ENCODE results near the gene TM6SF1.
"Not testable (repeated sequence)": the region's sequence is repeated elsewhere in the genome, so short reads cannot be mapped to it uniquely, and the experiment has no call there.

TM6SF1 gene

GRCh38 chr15:83118968-83119367, 11.5 kb downstream of the TM6SF1 start:
- no peak for DNase-seq

- no peak for DNase-seq
These were observed 12.6 kb downstream of the TM6SF1 start for GRCh38 chr15:83119968-83120581.

DNA sequence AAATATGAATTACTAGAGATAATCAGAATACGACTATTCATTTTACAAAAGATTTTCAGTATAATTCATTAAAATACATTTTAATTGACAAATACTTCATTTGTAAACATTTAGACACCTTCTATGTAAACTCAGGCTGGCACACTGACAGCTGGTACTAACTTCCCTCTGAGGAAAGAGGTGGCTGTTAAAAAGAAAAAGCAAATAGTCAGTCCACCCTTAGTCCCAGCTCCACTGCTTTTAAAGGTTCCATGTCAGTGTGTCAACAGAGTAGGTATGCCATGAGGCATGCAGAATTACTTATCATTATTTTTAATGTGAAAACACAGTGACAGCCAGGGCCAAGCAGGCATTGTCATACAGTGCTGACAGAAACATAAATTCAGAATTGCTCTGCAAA, 16.1 kb downstream of the TM6SF1 start:
- no peak for DNase-seq

GRCh38 chr15:83127547-83128150, 20.2 kb downstream of the TM6SF1 start:
- DNase-seq: no peak

- no peak for DNase-seq
These were observed 22.3 kb downstream of the TM6SF1 start for GRCh38 chr15:83129791-83130190.

GRCh38 chr15:83132861-83133523, 25.5 kb downstream of the TM6SF1 start:
- no peak for DNase-seq

GRCh38 chr15:83142151-83142550, 34.7 kb downstream of the TM6SF1 start:
- not testable (repeated sequence) for DNase-seq

DNA sequence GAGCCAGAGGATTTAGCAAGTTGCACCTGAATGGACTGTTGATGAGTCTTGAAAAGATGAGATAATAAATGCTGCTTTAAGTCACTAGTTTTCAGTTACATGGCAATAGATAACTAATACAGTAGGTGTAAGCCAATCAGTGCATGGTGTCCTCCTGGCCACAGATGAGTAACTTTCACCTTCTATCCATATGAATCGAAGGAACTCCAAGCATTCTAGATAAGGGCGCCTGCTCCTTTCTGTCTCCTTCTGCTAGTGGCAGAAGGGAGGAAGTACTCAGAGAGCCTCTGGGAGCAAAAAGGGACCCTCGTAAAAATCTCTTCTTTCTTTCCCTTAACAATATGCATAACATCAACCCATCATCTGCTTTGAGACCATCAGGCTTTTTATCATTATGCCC, 37.3 kb downstream of the TM6SF1 start:
- DNase-seq: no peak

DNA sequence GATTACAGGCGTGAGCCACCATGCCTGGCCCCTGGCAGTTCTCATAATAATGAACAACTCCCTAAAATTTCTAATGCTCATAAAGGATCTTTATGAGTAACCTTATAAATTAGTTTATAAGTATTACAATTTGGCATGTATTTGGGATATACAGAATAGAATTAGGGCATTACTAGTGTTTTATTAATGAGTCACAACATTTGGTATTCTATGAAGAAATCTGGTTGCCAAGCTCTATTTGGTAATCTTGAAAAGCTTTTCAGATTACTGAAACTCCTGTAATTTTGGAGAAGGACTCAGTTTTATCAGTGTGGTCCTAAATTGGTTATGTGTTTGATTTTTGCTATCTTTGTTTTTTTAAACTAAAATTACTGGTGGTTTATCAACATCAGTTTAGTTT, 45.8 kb downstream of the TM6SF1 start:
- DNase-seq: no peak

DNA sequence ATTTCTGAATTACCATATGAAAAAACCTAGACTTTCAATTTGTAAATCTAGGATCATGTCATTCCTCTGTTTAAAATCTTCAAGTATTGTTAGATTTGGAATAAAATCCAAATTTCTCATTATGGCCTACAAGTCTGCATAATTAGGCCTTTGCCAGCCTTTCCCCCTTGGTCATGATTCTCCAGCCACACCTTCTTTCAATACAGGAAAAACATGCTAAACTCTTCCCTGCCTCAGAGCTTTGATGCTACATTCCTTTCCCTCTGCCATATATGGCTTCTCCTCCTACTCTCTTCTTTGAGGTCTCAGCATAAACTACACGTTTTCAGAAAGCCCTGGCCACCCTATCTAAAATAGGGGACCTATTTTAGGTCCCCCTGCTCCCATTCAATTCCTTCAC, 48.5 kb downstream of the TM6SF1 start:
- DNase-seq: no peak

DNA sequence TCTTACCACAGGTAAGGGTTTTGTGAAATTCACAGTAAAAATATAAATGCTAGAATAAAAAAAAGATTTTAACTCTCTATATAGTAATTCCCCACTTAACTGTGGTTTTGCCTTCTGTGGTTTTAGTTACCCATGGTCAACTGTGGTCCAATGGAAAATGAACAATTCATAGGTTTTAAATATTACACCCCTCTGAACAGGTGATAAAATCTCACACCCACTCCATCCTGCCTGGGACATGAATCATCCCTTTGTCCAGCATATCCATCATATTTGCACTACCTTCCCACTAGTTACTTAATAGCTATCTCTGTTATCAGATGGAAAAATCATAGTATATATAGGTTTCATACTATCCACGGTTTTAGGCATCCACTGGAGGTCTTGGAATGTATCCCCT, 50.9 kb downstream of the TM6SF1 start:
- DNase-seq: no peak

DNA sequence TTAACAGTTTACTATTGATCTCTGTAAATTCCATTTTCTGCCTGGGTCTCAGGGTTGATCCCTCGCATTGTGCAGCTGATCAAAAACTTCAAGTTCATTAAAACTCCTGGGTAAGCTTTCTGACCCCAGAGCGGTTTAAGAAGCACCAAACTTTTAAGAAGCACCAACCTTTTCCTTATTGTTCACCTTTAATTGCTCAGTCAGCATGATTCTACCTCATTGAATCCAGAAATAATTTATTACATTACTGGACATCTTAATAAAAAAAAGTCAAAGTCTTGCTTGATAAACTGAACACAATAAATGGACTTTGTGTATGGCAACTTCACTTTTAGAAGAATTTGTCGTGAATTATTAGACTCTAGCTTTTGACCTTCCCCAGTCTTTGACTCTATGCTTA, 53.3 kb downstream of the TM6SF1 start:
- DNase-seq: no peak

GRCh38 chr15:83163032-83163431, 55.6 kb downstream of the TM6SF1 start:
- no peak for DNase-seq

GRCh38 chr15:83164111-83164770, 56.8 kb downstream of the TM6SF1 start:
- DNase-seq: no peak

GRCh38 chr15:83164771-83165404, 57.4 kb downstream of the TM6SF1 start:
- DNase-seq: no peak

GRCh38 chr15:83166218-83166617, 58.8 kb downstream of the TM6SF1 start:
- DNase-seq: no peak

DNA sequence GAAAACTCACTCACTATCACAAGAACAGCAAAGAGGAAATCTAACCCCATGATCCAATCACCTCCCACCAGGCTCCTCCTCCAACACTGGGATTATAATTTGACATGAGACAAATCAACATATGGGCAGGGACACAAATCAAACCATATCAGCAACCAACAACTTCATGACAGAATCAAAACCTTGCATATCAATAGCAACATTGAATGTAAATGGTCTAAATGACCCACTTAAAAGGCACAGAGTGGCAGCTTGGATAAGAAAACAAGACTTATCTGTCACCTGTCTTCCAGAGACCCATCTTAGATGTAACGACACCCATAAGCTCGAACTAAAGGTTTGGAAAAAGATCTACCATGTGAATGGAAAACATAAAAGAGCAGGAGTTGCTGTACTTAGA, 59.4 kb downstream of the TM6SF1 start:
- DNase-seq: no peak

- not testable (repeated sequence) for DNase-seq
These were observed 62.1 kb downstream of the TM6SF1 start for GRCh38 chr15:83169576-83169975.

GRCh38 chr15:83170474-83171165, 63.2 kb downstream of the TM6SF1 start:
- DNase-seq: no peak

DNA sequence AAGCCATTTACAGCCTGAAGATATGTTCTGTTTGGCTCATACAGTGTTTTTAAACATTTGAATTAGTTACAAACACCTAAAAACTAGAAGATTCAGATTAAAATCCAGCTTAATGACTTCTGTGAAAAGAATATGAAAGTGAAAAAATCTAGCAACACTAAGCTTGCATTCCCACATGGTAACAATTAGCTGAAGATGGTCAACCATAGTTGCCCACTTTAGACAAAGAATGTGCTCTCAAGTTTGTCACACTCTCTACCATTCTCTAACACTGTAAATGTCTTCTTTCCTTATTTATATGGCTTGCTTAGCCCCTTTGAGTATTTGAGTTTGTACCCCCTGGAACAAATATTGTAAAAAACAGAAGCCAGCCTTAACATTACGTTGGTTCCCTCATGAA, 67.4 kb downstream of the TM6SF1 start:
- DNase-seq: no peak

- no peak for DNase-seq
These were observed 70.9 kb downstream of the TM6SF1 start for GRCh38 chr15:83178390-83178789.

DNA sequence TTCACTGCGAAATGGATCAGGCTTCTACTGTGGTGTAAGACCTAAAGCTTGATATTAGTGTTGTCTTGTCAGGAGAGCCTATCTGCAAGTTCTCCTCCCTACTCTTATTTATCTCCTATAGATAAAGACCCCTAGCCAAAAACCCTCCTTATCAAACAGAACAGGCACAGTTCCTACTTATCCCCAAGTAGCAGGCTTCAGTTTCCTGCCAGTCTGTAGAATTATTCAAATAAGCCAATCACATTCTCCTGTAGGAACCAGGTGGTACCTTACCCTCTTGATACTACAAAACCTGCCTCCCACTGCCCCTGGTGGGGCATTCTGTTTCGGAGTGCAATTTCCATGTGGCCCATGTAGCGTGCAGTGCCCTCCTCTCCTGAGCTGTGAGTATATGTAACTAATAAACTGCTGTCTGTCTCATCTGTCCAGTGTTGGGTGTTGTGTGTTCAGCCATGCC, 71.5 kb downstream of the TM6SF1 start:
- no peak for DNase-seq

DNA sequence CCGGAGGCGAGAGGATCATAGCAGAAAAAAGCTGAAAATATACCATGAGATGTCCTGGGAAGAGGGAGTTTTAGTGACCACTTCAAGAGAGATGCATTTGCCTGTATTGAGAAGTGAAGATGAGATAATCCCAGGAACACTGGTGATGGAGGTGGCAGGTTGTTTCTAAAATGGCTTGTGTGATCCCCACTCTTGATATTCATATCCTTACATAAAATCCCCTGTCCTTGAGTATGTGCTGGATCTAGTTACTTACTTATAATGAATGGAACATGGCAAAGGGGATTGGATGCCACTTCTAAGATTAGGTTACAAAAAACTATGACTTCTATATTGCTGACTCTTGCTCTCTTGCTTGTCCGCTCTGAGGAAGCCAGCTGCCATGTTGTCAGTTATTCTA, 78.1 kb downstream of the TM6SF1 start:
- no peak for DNase-seq

Data from effector CD4-positive, alpha-beta T cell (primary cell).